H9 (cell line): ENCODE results near the gene CADPS2. TPM values are rescaled to one million over a fixed set of nuclear protein-coding genes. Genes with fewer than 3 reads are reported as not detected.
A peak's percentile ranks its signal among the peaks of the same experiment; 100 is the strongest.

Experiments used
- DNase-seq: peaks from one replicate; pipeline ENCODE4 v3.0.0-alpha.2; 2017
- H2AFZ ChIP-seq: one replicate; pipeline ENCODE4 v1.6.1; 2013; ENCODE audit warnings: mild to moderate bottlenecking, low read length, control low read depth, moderate library complexity
- H2AK5ac ChIP-seq: 2 replicates; pipeline ENCODE4 v1.6.1; 2013; ENCODE audit warnings: low read length, control low read depth, mixed read lengths; ENCODE audit not compliant: insufficient read length
- H2BK120ac ChIP-seq: one replicate; pipeline ENCODE4 v1.6.1; 2013; ENCODE audit warnings: low read depth, mild to moderate bottlenecking, low read length, control low read depth, inconsistent platforms; ENCODE audit not compliant: poor library complexity, severe bottlenecking
- H2BK12ac ChIP-seq: 2 replicates; pipeline ENCODE4 v1.6.1; 2013; ENCODE audit warnings: low read length, control low read depth, mixed read lengths, low read depth; ENCODE audit not compliant: insufficient read length
- H2BK15ac ChIP-seq: 2 replicates; pipeline ENCODE4 v1.6.1; 2013; ENCODE audit warnings: low read depth, low read length, control low read depth
- H2BK20ac ChIP-seq: one replicate; pipeline ENCODE4 v1.6.1; 2013; ENCODE audit warnings: low read depth, mild to moderate bottlenecking, low read length, control low read depth, inconsistent platforms; ENCODE audit not compliant: poor library complexity, severe bottlenecking
- H2BK5ac ChIP-seq: 2 replicates; pipeline ENCODE4 v1.6.1; 2013; ENCODE audit warnings: low read length, control low read depth, mixed read lengths; ENCODE audit not compliant: insufficient read length
- H3K14ac ChIP-seq: 2 replicates; pipeline ENCODE4 v1.6.1; 2013; ENCODE audit warnings: low read length, control low read depth; ENCODE audit not compliant: insufficient read depth
- H3K18ac ChIP-seq: 2 replicates; pipeline ENCODE4 v1.6.1; 2013; ENCODE audit warnings: low read depth, mild to moderate bottlenecking, mixed read lengths, low read length, control low read depth; ENCODE audit not compliant: insufficient read length
- H3K23ac ChIP-seq: 2 replicates; pipeline ENCODE4 v1.6.1; 2013; ENCODE audit warnings: low read length, control low read depth, mixed read lengths, low read depth; ENCODE audit not compliant: insufficient read length
- H3K23me2 ChIP-seq: 2 replicates; pipeline ENCODE4 v1.6.1; 2013; ENCODE audit warnings: low read depth, mild to moderate bottlenecking, mixed read lengths, low read length, control low read depth; ENCODE audit not compliant: insufficient read length, poor library complexity, severe bottlenecking
- H3K27ac ChIP-seq: 2 replicates; pipeline ENCODE4 v1.5.1; 2013; ENCODE audit warnings: low read length, control low read depth, mixed read lengths, low read depth; ENCODE audit not compliant: insufficient read length
- H3K27me3 ChIP-seq: 2 replicates; pipeline ENCODE4 v1.6.1; 2013; ENCODE audit warnings: low read length, control low read depth, inconsistent platforms; ENCODE audit not compliant: insufficient read depth
- H3K4ac ChIP-seq: 2 replicates; pipeline ENCODE4 v1.6.1; 2013; ENCODE audit warnings: low read depth, mild to moderate bottlenecking, control low read depth, inconsistent platforms, low read length, moderate library complexity
- H3K4me1 ChIP-seq: 2 replicates; pipeline ENCODE4 v1.6.1; 2013; ENCODE audit warnings: low read length, control low read depth, inconsistent platforms; ENCODE audit not compliant: insufficient read depth
- H3K4me2 ChIP-seq: 2 replicates; pipeline ENCODE4 v1.6.1; 2013; ENCODE audit warnings: low read length, control low read depth, mixed read lengths; ENCODE audit not compliant: insufficient read length, insufficient read depth
- H3K56ac ChIP-seq: 2 replicates; pipeline ENCODE4 v1.6.1; 2013; ENCODE audit warnings: low read depth, mild to moderate bottlenecking, mixed read lengths, low read length, control low read depth; ENCODE audit not compliant: insufficient read length
- H3K79me1 ChIP-seq: 2 replicates; pipeline ENCODE4 v1.6.1; 2013; ENCODE audit warnings: low read depth, mild to moderate bottlenecking, moderate library complexity, low read length, control low read depth, inconsistent platforms; ENCODE audit not compliant: insufficient read depth, poor library complexity, severe bottlenecking
- H3K79me2 ChIP-seq: 2 replicates; pipeline ENCODE4 v1.6.1; 2013; ENCODE audit warnings: low read length, control low read depth, inconsistent platforms; ENCODE audit not compliant: insufficient read depth
- H3K9ac ChIP-seq: 2 replicates; pipeline ENCODE4 v1.6.1; 2013; ENCODE audit warnings: low read length, control low read depth, mixed read lengths; ENCODE audit not compliant: insufficient read length; ENCODE audit errors: extremely low read depth
- H3K9me3 ChIP-seq: one replicate; pipeline ENCODE4 v1.6.1; 2013; ENCODE audit warnings: low read depth, low read length, inconsistent platforms; ENCODE audit not compliant: control insufficient read depth
- H3T11ph ChIP-seq: one replicate; pipeline ENCODE4 v1.6.1; 2013; ENCODE audit warnings: mild to moderate bottlenecking, low read length, control low read depth, inconsistent platforms
- H4K20me1 ChIP-seq: one replicate; pipeline ENCODE4 v1.6.1; 2013; ENCODE audit not compliant: control insufficient read depth, insufficient read length, insufficient read depth
- H4K5ac ChIP-seq: 2 replicates; pipeline ENCODE4 v1.6.1; 2013; ENCODE audit warnings: low read depth, mild to moderate bottlenecking, mixed read lengths, low read length, control low read depth; ENCODE audit not compliant: insufficient read length
- H4K8ac ChIP-seq: replicated peaks from 2 replicates; pipeline ENCODE4 v1.6.1; 2013; ENCODE audit warnings: low read length, control low read depth, mixed read lengths, low read depth; ENCODE audit not compliant: insufficient read length
- H4K91ac ChIP-seq: 2 replicates; pipeline ENCODE4 v1.6.1; 2013; ENCODE audit warnings: low read depth, mild to moderate bottlenecking, moderate library complexity, mixed read lengths, low read length, control low read depth; ENCODE audit not compliant: insufficient read length
- H3K27ac Mint-ChIP-seq, 3 experiments: 2 replicates in 2 of 3; 3 replicates in 1 of 3; pipeline ENCODE4 v1.8.0; 2020 to 2021; ENCODE audit warnings: mixed read lengths in 3 of 3, mild to moderate bottlenecking in 1 of 3, moderate library complexity in 1 of 3
- H3K27me3 Mint-ChIP-seq: 2 replicates; pipeline ENCODE4 v1.8.0; 2021; ENCODE audit warnings: low read depth, mild to moderate bottlenecking, moderate library complexity, mixed read lengths
- H3K36me3 Mint-ChIP-seq, 3 experiments: 2 replicates in 2 of 3; 3 replicates in 1 of 3; pipeline ENCODE4 v1.8.0; 2020 to 2021; ENCODE audit warnings: low read depth in 3 of 3, mixed read lengths in 3 of 3; ENCODE audit not compliant: insufficient read depth in 1 of 3
- H3K4me1 Mint-ChIP-seq, 2 experiments: 2 replicates each; pipeline ENCODE4 v1.8.0; 2020; ENCODE audit warnings: mixed read lengths in 2 of 2
- H3K4me3 Mint-ChIP-seq, 2 experiments: 2 replicates in 1 of 2; 3 replicates in 1 of 2; pipeline ENCODE4 v1.8.0; 2020 to 2021; ENCODE audit warnings: mild to moderate bottlenecking in 2 of 2, mixed read lengths in 2 of 2, moderate library complexity in 1 of 2
- H3K9me3 Mint-ChIP-seq, 2 experiments: 2 replicates in 1 of 2; 3 replicates in 1 of 2; pipeline ENCODE4 v1.8.0; 2020; ENCODE audit warnings: mild to moderate bottlenecking in 2 of 2, mixed read lengths in 2 of 2, moderate library complexity in 1 of 2
- WGBS: extraction: QIAGEN DNeasy Blood & Tissue Kit; methylation state at CpG from one replicate; pipeline ENCODE4 v1.1.7; 2013; ENCODE audit warnings: missing lambda C conversion rate, low lambda C conversion rate, mixed read lengths; ENCODE audit not compliant: insufficient read length; ENCODE audit errors: extremely low coverage; 5-methylcytosine and 5-hydroxymethylcytosine counted together
- total RNA-seq: library from RNA; stranded (reverse); gene quantifications from 2 replicates; pipeline ENCODE4 v1.2.1, GENCODE V29; 2021
- TF ChIP-seq, protein P1 (sequence below): fragments of 200-600 bp; sonication (generic); conservative IDR thresholded peaks from 3 replicates; pipeline ENCODE4 v1.8.0; 2021; ENCODE audit warnings: antibody characterized with exemption, mild to moderate bottlenecking

Gene CADPS2
- total RNA-seq, 1 experiment from 2014 or later = 7.1 TPM

DNA sequence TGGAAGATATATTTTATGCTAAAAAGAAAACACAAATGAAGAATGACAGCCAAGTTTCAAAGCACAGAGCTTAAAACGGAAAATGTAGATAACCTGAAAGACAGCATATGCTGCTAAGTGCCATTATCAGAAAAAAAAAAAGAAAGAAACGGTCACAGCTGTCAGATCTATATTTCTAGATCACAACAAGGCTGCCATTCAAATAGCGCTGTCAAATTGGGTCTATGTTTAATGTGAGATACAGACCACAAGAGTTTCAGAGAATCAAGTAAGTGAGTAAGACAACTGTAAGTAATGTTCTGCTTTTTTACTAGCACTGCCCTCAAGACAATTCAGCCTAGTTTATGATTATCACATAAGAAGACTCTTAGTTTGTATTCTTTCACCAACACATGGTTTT, 117.4 kb downstream of the CADPS2 start:
- Histone ChIP-seq H2BK5ac (no peak overlapping the region), H3K4ac (no peak overlapping the region), H2BK15ac (no peak overlapping the region), H3K79me1 (no peaks in the 10 kb centered on the region), H3K27ac (no peak overlapping the region), H3K27me3 (no peaks in the 10 kb centered on the region), H4K5ac (no peak overlapping the region), H2BK20ac (no peak overlapping the region), H3K9ac (no peak overlapping the region), H2BK120ac (no peak overlapping the region), H2BK12ac (no peak overlapping the region), H3T11ph (no peak overlapping the region), H3K23ac (no peak overlapping the region), H3K18ac (no peak overlapping the region), H3K4me1 (peaks cover 2% of the 10 kb centered on the region; the same call in 1 of the 2 replicates), H4K20me1 (no peaks in the 10 kb centered on the region), H2AK5ac (no peak overlapping the region), H3K79me2 (no peaks in the 10 kb centered on the region), H3K23me2 (no peaks in the 10 kb centered on the region), H4K91ac (no peak overlapping the region), H3K4me2 (no peak overlapping the region), H3K14ac (no peak overlapping the region), H3K9me3 (no peaks in the 10 kb centered on the region), H2AFZ (no peak overlapping the region), H3K56ac (no peak overlapping the region), H4K8ac (no peak overlapping the region)
- Mint-ChIP-seq H3K27ac (peak overlapping the region in 2 of 3 experiments; percentile 16 to 50; a peak in 4 of 7 replicates), H3K27me3 (no peaks in the 10 kb centered on the region), H3K9me3 (no peaks in the 10 kb centered on the region), H3K4me1 (peaks cover 53% of the 10 kb centered on the region in 2 experiments), H3K36me3 (no peaks in the 10 kb centered on the region), H3K4me3 (no peak overlapping the region)
- WGBS = no CpG with 5 or more reads among the region's 3 CpGs
- DNase-seq = no peak
- TF ChIP-seq, protein P1, sequence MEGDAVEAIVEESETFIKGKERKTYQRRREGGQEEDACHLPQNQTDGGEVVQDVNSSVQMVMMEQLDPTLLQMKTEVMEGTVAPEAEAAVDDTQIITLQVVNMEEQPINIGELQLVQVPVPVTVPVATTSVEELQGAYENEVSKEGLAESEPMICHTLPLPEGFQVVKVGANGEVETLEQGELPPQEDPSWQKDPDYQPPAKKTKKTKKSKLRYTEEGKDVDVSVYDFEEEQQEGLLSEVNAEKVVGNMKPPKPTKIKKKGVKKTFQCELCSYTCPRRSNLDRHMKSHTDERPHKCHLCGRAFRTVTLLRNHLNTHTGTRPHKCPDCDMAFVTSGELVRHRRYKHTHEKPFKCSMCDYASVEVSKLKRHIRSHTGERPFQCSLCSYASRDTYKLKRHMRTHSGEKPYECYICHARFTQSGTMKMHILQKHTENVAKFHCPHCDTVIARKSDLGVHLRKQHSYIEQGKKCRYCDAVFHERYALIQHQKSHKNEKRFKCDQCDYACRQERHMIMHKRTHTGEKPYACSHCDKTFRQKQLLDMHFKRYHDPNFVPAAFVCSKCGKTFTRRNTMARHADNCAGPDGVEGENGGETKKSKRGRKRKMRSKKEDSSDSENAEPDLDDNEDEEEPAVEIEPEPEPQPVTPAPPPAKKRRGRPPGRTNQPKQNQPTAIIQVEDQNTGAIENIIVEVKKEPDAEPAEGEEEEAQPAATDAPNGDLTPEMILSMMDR = no peak
